GM19043 (cell line): ENCODE data around the gene UBE2G1.
"Not testable (repeated sequence)": the region's sequence is repeated elsewhere in the genome, so short reads cannot be mapped to it uniquely, and the experiment has no call there.

Source experiments
- ATAC-seq: cut with Tn5 transposase; IDR thresholded peaks from one replicate; pipeline ENCODE4 v1.9.1; 2021; ENCODE audit warnings: low read depth; ENCODE audit not compliant: unreplicated experiment

Gene UBE2G1

GRCh38 chr17:4256952-4257351 is 109.5 kb downstream of the UBE2G1 start:
- ATAC-seq, result no peak

- ATAC-seq, result not testable (repeated sequence)
Measured at GRCh38 chr17:4255271-4255670, 111.2 kb downstream of the UBE2G1 start.

GRCh38 chr17:4250887-4251286 is 115.6 kb downstream of the UBE2G1 start:
- ATAC-seq, result no peak

GRCh38 chr17:4249452-4250029 is 116.9 kb downstream of the UBE2G1 start:
- no peak for ATAC-seq

- no peak for ATAC-seq
Measured at GRCh38 chr17:4248504-4249277, 117.8 kb downstream of the UBE2G1 start.

- no peak for ATAC-seq
Measured at GRCh38 chr17:4247971-4248388, 118.5 kb downstream of the UBE2G1 start.

GRCh38 chr17:4247361-4247970 is 119.0 kb downstream of the UBE2G1 start:
- no peak for ATAC-seq

- no peak for ATAC-seq
Measured at GRCh38 chr17:4246674-4247073, 119.8 kb downstream of the UBE2G1 start.

- no peak for ATAC-seq
Measured at GRCh38 chr17:4241535-4241934, 124.9 kb downstream of the UBE2G1 start.

- ATAC-seq, result no peak
Measured at GRCh38 chr17:4236456-4236855, 130.0 kb downstream of the UBE2G1 start.

- ATAC-seq, result no peak
Measured at GRCh38 chr17:4235372-4236279, 130.8 kb downstream of the UBE2G1 start.

GRCh38 chr17:4234401-4234800 is 132.1 kb downstream of the UBE2G1 start:
- ATAC-seq, result no peak

GRCh38 chr17:4233668-4234258 is 132.7 kb downstream of the UBE2G1 start:
- ATAC-seq, result no peak

- no peak for ATAC-seq
Measured at GRCh38 chr17:4232168-4232813, 134.2 kb downstream of the UBE2G1 start.

GRCh38 chr17:4229627-4230541 is 136.6 kb downstream of the UBE2G1 start:
- ATAC-seq, result no peak

- ATAC-seq, result no peak
Measured at GRCh38 chr17:4221899-4222659, 144.4 kb downstream of the UBE2G1 start.

GRCh38 chr17:4221163-4221562 is 145.3 kb downstream of the UBE2G1 start:
- ATAC-seq, result no peak

- no peak for ATAC-seq
Measured at GRCh38 chr17:4220655-4221054, 145.8 kb downstream of the UBE2G1 start.
